Lower leg skin (tissue), 4 donors: ENCODE measurements around the gene ARHGEF4. TPM values are rescaled to one million over a fixed set of nuclear protein-coding genes. Genes with fewer than 3 reads are reported as not detected.

Experiments
- DNase-seq, 2 donors: peaks; one replicate each; pipeline ENCODE4 v3.0.0-alpha.2; 2019; ENCODE audit warnings: low spot score in 2 of 2
- H3K4me3 ChIP-seq: fragments of 200-600 bp; sonication (generic); 2 replicates; pipeline ENCODE4 v1.5.1; 2017; ENCODE audit warnings: mild to moderate bottlenecking, low read depth; ENCODE audit not compliant: poor library complexity, severe bottlenecking
- POLR2A ChIP-seq, 2 donors: fragments of 450-650 bp; IDR thresholded peaks; one replicate each; pipeline ENCODE4 v1.6.1; 2016 to 2017; ENCODE audit warnings: antibody characterized with exemption in 2 of 2, mild to moderate bottlenecking in 1 of 2, moderate library complexity in 1 of 2
- WGBS, 2 donors: methylation state at CpG; one replicate each; pipeline ENCODE4 v1.1.5; 2018; 5-methylcytosine and 5-hydroxymethylcytosine counted together
- intact Hi-C: fragments of 100-400 bp; cut with DNase I; formaldehyde crosslinking; loops from one replicate; pipeline ENCODE4 v1.15.0; 2023; ENCODE audit warnings: low total_unique reads
- total RNA-seq, 4 donors: library from RNA; depleted of rRNA; stranded (reverse); fragments of >200 nt; gene quantifications; one replicate each; pipeline ENCODE4 v1.1.0, GENCODE V29; 2016
- TF ChIP-seq, protein P1 (sequence below), 3 donors: fragments of 450-650 bp; IDR thresholded peaks; one replicate each; pipeline ENCODE4 v1.5.1; 2016; ENCODE audit warnings: antibody characterized with exemption in 3 of 3, mild to moderate bottlenecking in 3 of 3, moderate library complexity in 2 of 3

ARHGEF4 gene
- total RNA-seq, 4 donors from 2014 or later: 106 to 220 (median 120) TPM

DNA sequence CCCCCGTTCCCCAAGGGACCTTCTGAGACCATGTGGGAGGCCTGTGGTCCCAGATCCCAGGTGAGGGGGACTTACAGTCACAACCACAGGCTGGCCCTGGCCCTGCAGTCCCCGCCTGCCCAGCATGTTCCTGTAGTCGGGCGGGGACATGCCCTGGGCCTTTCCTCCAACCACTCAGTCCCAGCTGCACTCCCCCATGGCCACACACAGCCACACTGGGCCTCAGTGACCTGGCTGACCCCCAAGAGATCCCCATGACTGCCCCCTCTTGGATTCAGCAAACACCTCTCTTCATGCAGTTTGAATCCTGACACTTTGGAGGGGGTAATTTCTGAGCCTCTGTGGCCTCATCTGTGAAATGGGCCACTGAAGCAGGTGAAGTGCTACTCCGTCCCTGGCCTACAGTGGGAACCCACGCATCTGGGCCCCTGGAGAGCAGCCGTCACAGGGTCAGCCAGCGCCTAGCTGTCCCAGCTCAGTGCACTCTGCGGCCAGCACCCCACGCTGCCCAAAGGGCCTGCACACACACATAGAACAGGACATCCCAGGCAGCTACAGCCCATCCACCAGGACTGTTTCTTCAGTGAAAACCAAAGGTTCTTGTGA lies 12.7 kb upstream of the ARHGEF4 start:
- WGBS, 2 donors: 83 to 89% methylated on average over 10 of the region's 10 CpGs
- no peak for DNase-seq
- intact Hi-C loops: no loop called here
- TF ChIP-seq, protein P1, sequence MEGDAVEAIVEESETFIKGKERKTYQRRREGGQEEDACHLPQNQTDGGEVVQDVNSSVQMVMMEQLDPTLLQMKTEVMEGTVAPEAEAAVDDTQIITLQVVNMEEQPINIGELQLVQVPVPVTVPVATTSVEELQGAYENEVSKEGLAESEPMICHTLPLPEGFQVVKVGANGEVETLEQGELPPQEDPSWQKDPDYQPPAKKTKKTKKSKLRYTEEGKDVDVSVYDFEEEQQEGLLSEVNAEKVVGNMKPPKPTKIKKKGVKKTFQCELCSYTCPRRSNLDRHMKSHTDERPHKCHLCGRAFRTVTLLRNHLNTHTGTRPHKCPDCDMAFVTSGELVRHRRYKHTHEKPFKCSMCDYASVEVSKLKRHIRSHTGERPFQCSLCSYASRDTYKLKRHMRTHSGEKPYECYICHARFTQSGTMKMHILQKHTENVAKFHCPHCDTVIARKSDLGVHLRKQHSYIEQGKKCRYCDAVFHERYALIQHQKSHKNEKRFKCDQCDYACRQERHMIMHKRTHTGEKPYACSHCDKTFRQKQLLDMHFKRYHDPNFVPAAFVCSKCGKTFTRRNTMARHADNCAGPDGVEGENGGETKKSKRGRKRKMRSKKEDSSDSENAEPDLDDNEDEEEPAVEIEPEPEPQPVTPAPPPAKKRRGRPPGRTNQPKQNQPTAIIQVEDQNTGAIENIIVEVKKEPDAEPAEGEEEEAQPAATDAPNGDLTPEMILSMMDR (IDR thresholded peaks at IDR 0.05): no peak
- TF ChIP-seq POLR2A (IDR thresholded peaks at IDR 0.05): no peak
- H3K4me3 ChIP-seq: no peak overlapping the region

DNA sequence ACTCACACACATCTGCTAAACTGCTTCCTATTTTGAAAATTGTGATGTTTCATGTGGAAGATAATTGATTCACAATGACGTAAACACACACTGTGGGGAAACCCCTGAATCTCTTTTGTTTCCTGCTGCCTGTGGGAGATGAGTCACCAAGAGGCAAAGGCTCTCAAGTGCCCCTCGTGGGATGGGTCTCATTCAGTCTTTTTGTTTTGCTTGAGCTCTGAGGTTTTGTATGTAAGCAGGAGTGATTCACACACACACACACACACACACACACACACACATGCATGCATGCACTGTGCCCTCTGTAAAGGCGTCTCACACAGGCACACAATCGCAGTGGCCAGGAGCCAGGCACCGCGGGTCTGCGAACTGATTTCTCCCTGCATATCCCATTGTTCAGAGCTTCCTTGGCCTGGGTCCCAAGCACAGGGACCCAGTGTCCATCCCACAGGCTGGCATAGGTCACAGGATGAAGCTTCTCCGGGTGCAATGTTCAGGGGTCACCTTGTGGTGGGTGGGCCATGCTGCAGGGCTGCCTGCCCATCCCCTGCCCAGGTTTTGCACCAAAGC lies 12.1 kb upstream of the ARHGEF4 start:
- no peak for DNase-seq
- WGBS, 2 donors: 35 to 39% methylated on average over 8 of the region's 8 CpGs
- no peak overlapping the region for H3K4me3 ChIP-seq
- TF ChIP-seq POLR2A (IDR thresholded peaks at IDR 0.05): no peak
- TF ChIP-seq, protein P1 (IDR thresholded peaks at IDR 0.05): no peak
- intact Hi-C loops: no loop called here

DNA sequence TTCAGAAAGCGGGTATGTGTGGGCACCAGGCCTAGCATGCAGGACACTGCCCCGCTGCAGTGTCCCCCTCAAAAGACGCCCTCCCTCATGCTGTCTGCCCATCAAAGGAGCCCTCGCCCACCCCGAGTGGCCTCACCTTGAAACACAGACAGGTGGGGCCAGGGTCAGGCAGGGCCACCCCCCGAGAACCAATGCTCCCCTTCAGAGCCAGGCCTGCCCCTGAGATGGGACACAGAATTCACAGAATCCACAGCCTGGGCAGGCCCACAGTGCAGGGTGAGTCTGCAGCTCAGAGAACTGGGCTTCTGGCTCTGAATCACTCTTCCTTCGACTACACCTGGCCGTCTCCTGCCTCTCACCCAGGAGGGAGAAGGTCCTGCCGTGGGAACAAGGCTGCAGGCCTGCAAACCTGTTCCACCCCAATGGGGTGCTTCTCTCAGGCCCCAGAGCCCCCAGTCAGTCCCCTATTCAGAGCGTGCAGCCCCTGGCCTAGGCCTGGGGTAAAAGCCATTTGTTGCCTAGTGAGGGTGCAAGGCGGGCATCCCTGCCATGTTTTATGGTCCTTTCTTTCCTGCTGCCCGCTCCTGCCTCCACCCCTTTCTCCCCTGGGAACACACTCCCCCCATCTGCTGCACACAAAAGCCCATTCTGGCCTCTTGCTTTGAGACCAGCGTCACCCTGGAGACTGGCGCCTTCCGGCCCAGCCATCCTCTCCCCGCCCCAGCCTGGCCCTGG lies 11.3 kb upstream of the ARHGEF4 start:
- H3K4me3 ChIP-seq: no peak overlapping the region
- no peak for DNase-seq
- intact Hi-C loops: no loop called here
- WGBS, 2 donors: 88% methylated on average over 14 to 16 of the region's 16 CpGs
- TF ChIP-seq POLR2A (IDR thresholded peaks at IDR 0.05): no peak
- TF ChIP-seq, protein P1 (IDR thresholded peaks at IDR 0.05): no peak

DNA sequence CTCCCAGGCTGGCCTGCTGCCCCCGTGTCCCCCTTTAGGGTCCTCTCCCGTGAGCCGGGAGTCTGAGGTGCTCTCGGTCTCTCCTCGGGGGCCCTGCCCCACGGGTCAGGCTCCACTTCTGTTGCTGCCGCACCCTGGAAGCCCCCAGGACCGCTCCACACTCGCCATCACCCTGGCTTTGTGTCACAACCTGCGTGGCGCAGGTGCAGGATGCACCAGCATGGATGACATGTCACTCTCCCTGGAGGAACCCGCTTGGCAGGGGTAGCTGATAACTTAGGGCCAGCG lies 10.8 kb upstream of the ARHGEF4 start:
- no peak for TF ChIP-seq POLR2A (IDR thresholded peaks at IDR 0.05)
- TF ChIP-seq, protein P1 (IDR thresholded peaks at IDR 0.05): no peak
- DNase-seq: no peak
- H3K4me3 ChIP-seq: no peak overlapping the region
- 90 to 93% methylated on average over 13 of the region's 13 CpGs for whole genome bisulfite sequencing, 2 donors
- intact Hi-C loops: no loop called here

DNA sequence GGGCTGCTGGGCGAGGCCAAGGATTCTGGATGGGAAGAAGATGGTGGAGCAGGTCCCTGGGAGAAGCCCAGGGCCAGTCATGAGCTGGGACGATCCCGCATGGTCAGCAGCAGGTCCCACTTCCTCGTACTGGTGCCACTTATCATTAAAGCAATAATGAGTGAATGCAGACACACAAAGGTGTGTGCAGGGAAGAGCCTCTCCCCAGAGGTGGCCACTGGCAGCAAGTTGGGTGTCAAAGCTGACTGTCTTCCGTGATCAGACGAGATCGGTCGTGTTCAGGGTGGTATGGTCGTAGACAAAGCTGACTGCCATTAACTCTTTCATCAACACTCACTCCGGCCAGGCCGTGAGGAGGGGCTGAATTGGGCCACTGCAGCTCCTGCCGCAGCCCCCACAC lies 10.3 kb upstream of the ARHGEF4 start:
- TF ChIP-seq POLR2A (IDR thresholded peaks at IDR 0.05): no peak
- TF ChIP-seq, protein P1 (IDR thresholded peaks at IDR 0.05): no peak
- intact Hi-C loops: no loop called here
- H3K4me3 ChIP-seq: no peak overlapping the region
- no peak for DNase-seq
- 74 to 88% methylated on average over 11 to 12 of the region's 12 CpGs for WGBS, 2 donors
